CD4-positive, alpha-beta T cell (primary cell): ENCODE results near the gene CREB3L1. TPM values are rescaled to one million over a fixed set of nuclear protein-coding genes. Genes with fewer than 3 reads are reported as not detected.
"Not testable (repeated sequence)": the region's sequence is repeated elsewhere in the genome, so short reads cannot be mapped to it uniquely, and the experiment has no call there.

Experiments
- ATAC-seq: fragments of 200-7000 bp; cut with Tn5 transposase; one replicate; pipeline ENCODE4 v1.10.0; 2022; ENCODE audit warnings: mild to moderate bottlenecking; ENCODE audit not compliant: poor library complexity
- CTCF ChIA-PET: fragments of 350-600 bp; sonication (Branson Sonifier 250); formaldehyde crosslinking; loops from one replicate; lab custom pipeline; 2021; ENCODE audit warnings: antibody characterized with exemption, inconsistent platforms; lab: Charles Lee
- POLR2A ChIA-PET: fragments of 350-600 bp; sonication (Branson Sonifier 250); formaldehyde crosslinking; loops from one replicate; lab custom pipeline; 2021; ENCODE audit warnings: antibody characterized with exemption, inconsistent platforms; lab: Charles Lee
- DNase-seq, 14 experiments: peaks; one replicate each; pipeline ENCODE4 v3.0.0-alpha.2; 2013 to 2020; ENCODE audit warnings: mixed read lengths in 2 of 14
- H3K27ac ChIP-seq, 2 donors: one replicate each; pipeline versions ENCODE4 v1.5.1 to v1.7.0; 2013; ENCODE audit warnings: low read length in 2 of 2, low read depth in 1 of 2, mild to moderate bottlenecking in 1 of 2
- H3K27me3 ChIP-seq, 2 experiments: 1 replicate in 1 of 2; 2 replicates in 1 of 2; pipeline versions ENCODE4 v1.6.1 to v1.7.0; 2013; ENCODE audit warnings: low read length in 2 of 2, control low read depth in 1 of 2, mild to moderate bottlenecking in 1 of 2, moderate library complexity in 1 of 2; ENCODE audit not compliant: insufficient read depth in 2 of 2, control insufficient read depth in 1 of 2
- H3K36me3 ChIP-seq: one replicate; pipeline ENCODE4 v1.6.1; 2013; ENCODE audit warnings: low read length, control low read depth; ENCODE audit not compliant: insufficient read depth
- H3K4me1 ChIP-seq: one replicate; pipeline ENCODE4 v1.6.1; 2013; ENCODE audit warnings: low read length, control low read depth; ENCODE audit not compliant: insufficient read depth
- H3K4me3 ChIP-seq: one replicate; pipeline ENCODE4 v1.5.1; 2013; ENCODE audit warnings: mild to moderate bottlenecking, low read length, moderate library complexity
- H3K9me3 ChIP-seq, 2 experiments: 1 replicate in 1 of 2; 2 replicates in 1 of 2; pipeline versions ENCODE4 v1.6.1 to v1.7.0; 2013; ENCODE audit warnings: low read length in 2 of 2, mild to moderate bottlenecking in 2 of 2, control low read depth in 1 of 2, moderate library complexity in 1 of 2; ENCODE audit not compliant: control insufficient read depth in 1 of 2, insufficient read depth in 1 of 2
- H3K27ac Mint-ChIP-seq: one replicate; pipeline ENCODE4 v1.8.0; 2020; ENCODE audit warnings: mixed read lengths
- H3K27me3 Mint-ChIP-seq: one replicate; pipeline ENCODE4 v1.8.0; 2021; ENCODE audit warnings: mixed read lengths
- H3K36me3 Mint-ChIP-seq: one replicate; pipeline ENCODE4 v1.8.0; 2021; ENCODE audit warnings: low read depth, mixed read lengths
- H3K4me1 Mint-ChIP-seq: one replicate; pipeline ENCODE4 v1.8.0; 2021; ENCODE audit warnings: low read depth, mixed read lengths
- H3K4me3 Mint-ChIP-seq: one replicate; pipeline ENCODE4 v1.8.0; 2020; ENCODE audit warnings: mild to moderate bottlenecking, mixed read lengths
- H3K9me3 Mint-ChIP-seq: one replicate; pipeline ENCODE4 v1.8.0; 2020; ENCODE audit warnings: mixed read lengths
- intact Hi-C, 2 experiments: fragments of 100-400 bp; cut with DNase I in 1 of 2; cut with micrococcal nuclease in 1 of 2; formaldehyde crosslinking; loops; one replicate each; pipeline versions ENCODE4 v1.15.1 to v1.9.0; 2023 to 2025; cut with DNase I, micrococcal nuclease
- total RNA-seq, 174 experiments: library from RNA in 2 of 174; stranded (reverse) in 2 of 174; gene quantifications; one replicate each; pipeline ENCODE4 v1.2.3 and lab custom pipeline; 2021 to 2026
- TF ChIP-seq, protein P1 (sequence below): fragments of 200-600 bp; IDR thresholded peaks from one replicate; pipeline ENCODE4 v1.8.0; 2022; ENCODE audit warnings: antibody characterized with exemption, mild to moderate bottlenecking

CREB3L1 gene
- total RNA-seq, 2 experiments from 2014 or later = not detected

DNA sequence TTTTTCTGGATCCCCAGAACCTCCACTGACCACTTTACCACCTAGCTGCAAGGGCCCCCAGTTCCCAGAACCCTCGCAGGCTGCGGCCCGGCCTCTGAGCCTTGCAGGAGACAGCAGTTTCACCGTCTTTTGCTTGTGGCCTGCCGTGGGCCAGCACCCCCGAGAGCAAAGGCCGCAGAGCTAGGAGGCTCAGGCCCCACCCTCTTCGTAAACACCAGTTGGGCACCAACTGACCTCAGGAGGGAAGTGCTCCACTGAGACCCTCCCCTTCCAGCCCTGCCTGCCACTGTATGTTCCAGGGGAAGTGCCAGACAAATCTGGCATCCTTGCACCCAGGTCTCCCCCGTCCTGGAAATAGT lies 23.4 kb upstream of the CREB3L1 start:
- H3K27ac Mint-ChIP-seq = no peak overlapping the region
- no peaks in the 10 kb centered on the region for H3K27me3 Mint-ChIP-seq
- no peaks in the 10 kb centered on the region for H3K27me3 ChIP-seq
- H3K9me3 ChIP-seq = no peaks in the 10 kb centered on the region
- CTCF ChIA-PET = no interaction called here
- H3K36me3 Mint-ChIP-seq = no peaks in the 10 kb centered on the region
- no peak for ATAC-seq
- no peaks in the 10 kb centered on the region for H3K4me1 ChIP-seq
- no peaks in the 10 kb centered on the region for H3K4me1 Mint-ChIP-seq
- POLR2A ChIA-PET = no interaction called here
- no peaks in the 10 kb centered on the region for H3K9me3 Mint-ChIP-seq
- no peak overlapping the region for H3K27ac ChIP-seq
- H3K4me3 ChIP-seq = no peak overlapping the region
- DNase-seq = no peak
- H3K4me3 Mint-ChIP-seq = no peak overlapping the region
- TF ChIP-seq, protein P1, sequence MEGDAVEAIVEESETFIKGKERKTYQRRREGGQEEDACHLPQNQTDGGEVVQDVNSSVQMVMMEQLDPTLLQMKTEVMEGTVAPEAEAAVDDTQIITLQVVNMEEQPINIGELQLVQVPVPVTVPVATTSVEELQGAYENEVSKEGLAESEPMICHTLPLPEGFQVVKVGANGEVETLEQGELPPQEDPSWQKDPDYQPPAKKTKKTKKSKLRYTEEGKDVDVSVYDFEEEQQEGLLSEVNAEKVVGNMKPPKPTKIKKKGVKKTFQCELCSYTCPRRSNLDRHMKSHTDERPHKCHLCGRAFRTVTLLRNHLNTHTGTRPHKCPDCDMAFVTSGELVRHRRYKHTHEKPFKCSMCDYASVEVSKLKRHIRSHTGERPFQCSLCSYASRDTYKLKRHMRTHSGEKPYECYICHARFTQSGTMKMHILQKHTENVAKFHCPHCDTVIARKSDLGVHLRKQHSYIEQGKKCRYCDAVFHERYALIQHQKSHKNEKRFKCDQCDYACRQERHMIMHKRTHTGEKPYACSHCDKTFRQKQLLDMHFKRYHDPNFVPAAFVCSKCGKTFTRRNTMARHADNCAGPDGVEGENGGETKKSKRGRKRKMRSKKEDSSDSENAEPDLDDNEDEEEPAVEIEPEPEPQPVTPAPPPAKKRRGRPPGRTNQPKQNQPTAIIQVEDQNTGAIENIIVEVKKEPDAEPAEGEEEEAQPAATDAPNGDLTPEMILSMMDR = no peak
- intact Hi-C loops = no loop called here
- no peaks in the 10 kb centered on the region for H3K36me3 ChIP-seq

DNA sequence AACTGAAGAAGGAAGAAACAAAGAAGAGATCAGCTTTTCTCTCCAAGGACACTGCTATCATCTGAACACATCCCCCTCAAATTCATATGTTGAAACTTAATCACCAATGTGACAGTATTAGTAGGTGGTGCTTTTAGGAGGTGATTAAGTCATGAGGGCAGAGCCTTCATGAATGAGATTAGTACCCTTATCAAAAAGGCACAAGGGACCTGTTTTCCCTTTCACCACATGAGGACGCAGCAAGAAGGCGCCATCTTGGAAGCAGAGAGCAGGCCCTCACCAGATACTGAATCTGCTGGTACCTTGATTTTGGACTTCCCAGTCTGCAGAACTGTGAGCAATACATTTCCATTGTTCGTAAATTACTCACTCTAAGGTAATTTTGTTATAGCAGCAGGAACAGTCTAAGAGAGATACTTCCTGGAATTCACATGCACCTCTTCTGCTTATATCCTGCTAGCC lies 20.9 kb upstream of the CREB3L1 start:
- H3K9me3 Mint-ChIP-seq = no peaks in the 10 kb centered on the region
- TF ChIP-seq, protein P1 = no peak
- no peak overlapping the region for H3K4me3 ChIP-seq
- H3K4me3 Mint-ChIP-seq = no peak overlapping the region
- H3K27me3 ChIP-seq = no peaks in the 10 kb centered on the region
- no peak overlapping the region for H3K27ac Mint-ChIP-seq
- H3K4me1 Mint-ChIP-seq = no peaks in the 10 kb centered on the region
- POLR2A ChIA-PET = no interaction called here
- no peaks in the 10 kb centered on the region for H3K36me3 ChIP-seq
- CTCF ChIA-PET = interaction anchor here (0.6 to 1.0 kb wide), 2 partner anchors 17 to 18 kb away, joined by 3 to 4 read pairs; no protein-coding TSS in a partner anchor
- H3K27ac ChIP-seq = no peak overlapping the region
- no peaks in the 10 kb centered on the region for H3K36me3 Mint-ChIP-seq
- no peaks in the 10 kb centered on the region for H3K27me3 Mint-ChIP-seq
- intact Hi-C loops = no loop called here
- no peaks in the 10 kb centered on the region for H3K9me3 ChIP-seq
- ATAC-seq (no peak), DNase-seq (no peak)
- no peaks in the 10 kb centered on the region for H3K4me1 ChIP-seq

DNA sequence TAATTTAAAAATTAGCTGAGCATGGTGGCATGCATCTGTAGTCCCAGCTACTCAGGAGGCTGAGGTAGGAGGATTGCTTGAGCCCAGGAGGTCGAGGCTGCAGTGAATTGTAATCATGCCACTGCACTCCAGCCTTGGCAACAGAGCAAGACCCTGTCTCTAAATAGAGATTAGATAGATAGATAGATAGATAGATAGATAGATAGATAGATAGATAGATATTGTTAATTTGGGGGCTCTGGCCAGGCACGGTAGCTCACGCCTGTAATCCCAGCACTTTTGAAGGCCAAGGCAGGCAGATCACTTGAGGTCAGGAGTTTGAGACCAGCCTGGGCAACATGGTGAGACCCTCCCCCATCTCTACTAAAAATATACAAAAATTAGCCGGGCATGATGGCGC lies 18.1 kb upstream of the CREB3L1 start:
- H3K4me3 Mint-ChIP-seq, H3K27ac Mint-ChIP-seq, H3K4me1 Mint-ChIP-seq, H3K36me3 ChIP-seq, DNase-seq, H3K27ac ChIP-seq, H3K9me3 ChIP-seq, H3K36me3 Mint-ChIP-seq, intact Hi-C loops, H3K27me3 Mint-ChIP-seq, POLR2A ChIA-PET, H3K27me3 ChIP-seq, H3K4me1 ChIP-seq, CTCF ChIA-PET, H3K9me3 Mint-ChIP-seq, H3K4me3 ChIP-seq, ATAC-seq: not testable (repeated sequence)

DNA sequence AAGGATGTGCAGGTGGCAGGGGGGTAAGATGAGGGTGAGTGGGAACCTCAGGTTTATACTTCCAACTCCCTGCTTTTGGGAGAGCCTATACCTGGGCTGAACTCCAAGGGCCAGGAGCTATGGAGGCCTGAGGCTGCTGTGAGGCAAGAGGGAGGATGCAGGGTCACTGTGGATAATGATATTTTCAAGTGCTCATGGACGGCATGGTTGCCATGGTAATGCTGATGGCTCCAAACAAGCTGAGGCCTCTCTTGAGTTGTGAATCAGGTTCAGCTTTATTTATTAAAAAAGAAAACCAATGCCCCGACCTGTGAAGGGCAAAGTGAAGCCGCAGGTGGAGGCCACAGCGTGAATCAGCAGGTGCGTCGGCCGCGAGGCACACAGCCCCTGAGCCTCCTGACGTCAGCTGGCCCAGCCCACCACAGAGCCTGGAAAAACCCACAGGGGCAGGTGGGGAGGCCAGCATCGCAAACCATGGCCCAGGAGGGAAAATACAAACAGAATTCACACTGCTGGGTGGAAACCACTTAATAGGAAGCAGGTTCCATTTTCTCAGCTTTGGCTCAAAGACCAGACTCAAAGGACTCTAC lies 17.4 kb upstream of the CREB3L1 start:
- Mint-ChIP-seq H3K9me3 (no peaks in the 10 kb centered on the region), H3K27ac (no peak overlapping the region), H3K4me3 (no peak overlapping the region), H3K36me3 (no peaks in the 10 kb centered on the region), H3K27me3 (peaks cover 3% of the 10 kb centered on the region), H3K4me1 (no peaks in the 10 kb centered on the region)
- ATAC-seq = no peak
- DNase-seq = no peak
- Histone ChIP-seq H3K36me3 (no peaks in the 10 kb centered on the region), H3K4me3 (no peak overlapping the region), H3K27me3 (no peaks in the 10 kb centered on the region), H3K9me3 (no peaks in the 10 kb centered on the region), H3K27ac (no peak overlapping the region), H3K4me1 (no peaks in the 10 kb centered on the region)
- TF ChIP-seq, protein P1 = no peak
- ChIA-PET POLR2A (no interaction called here), CTCF (no interaction called here)
- intact Hi-C loops = no loop called here
